GM12875 (cell line): ENCODE results near the gene ZXDA.
"Not testable (repeated sequence)": the region's sequence is repeated elsewhere in the genome, so short reads cannot be mapped to it uniquely, and the experiment has no call there.

ENCODE experiments used
- H3K4me3 ChIP-seq: one replicate; pipeline ENCODE4 v1.5.1; 2011; ENCODE audit warnings: low read depth, low read length, control low read depth
- TF ChIP-seq, protein P1 (sequence below): IDR thresholded peaks from 2 replicates; pipeline ENCODE4 v1.5.1; 2011; ENCODE audit warnings: low read depth, mild to moderate bottlenecking, control low read depth, inconsistent platforms, low read length, moderate library complexity, borderline replicate concordance; ENCODE audit not compliant: insufficient read depth

Gene ZXDA

DNA sequence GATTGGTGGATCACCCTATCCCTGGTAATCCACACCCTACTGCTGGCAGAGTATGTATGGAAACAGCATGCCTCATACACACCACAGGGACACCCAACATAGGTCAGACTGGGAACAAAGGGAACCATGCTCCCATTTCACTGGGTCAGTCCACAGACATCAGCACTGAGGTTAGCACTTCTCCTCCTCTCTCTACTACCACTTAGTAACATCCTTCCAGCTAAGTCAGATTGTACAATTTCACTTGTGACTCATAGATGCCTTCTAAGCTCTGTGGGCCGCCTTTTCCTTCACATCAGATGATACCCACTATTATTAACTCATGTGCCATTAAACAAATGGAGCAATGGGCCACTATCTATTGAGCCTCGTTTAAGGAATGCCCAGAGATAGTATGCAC is 15.5 kb upstream of the ZXDA start:
- TF ChIP-seq, protein P1, sequence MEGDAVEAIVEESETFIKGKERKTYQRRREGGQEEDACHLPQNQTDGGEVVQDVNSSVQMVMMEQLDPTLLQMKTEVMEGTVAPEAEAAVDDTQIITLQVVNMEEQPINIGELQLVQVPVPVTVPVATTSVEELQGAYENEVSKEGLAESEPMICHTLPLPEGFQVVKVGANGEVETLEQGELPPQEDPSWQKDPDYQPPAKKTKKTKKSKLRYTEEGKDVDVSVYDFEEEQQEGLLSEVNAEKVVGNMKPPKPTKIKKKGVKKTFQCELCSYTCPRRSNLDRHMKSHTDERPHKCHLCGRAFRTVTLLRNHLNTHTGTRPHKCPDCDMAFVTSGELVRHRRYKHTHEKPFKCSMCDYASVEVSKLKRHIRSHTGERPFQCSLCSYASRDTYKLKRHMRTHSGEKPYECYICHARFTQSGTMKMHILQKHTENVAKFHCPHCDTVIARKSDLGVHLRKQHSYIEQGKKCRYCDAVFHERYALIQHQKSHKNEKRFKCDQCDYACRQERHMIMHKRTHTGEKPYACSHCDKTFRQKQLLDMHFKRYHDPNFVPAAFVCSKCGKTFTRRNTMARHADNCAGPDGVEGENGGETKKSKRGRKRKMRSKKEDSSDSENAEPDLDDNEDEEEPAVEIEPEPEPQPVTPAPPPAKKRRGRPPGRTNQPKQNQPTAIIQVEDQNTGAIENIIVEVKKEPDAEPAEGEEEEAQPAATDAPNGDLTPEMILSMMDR = no peak

DNA sequence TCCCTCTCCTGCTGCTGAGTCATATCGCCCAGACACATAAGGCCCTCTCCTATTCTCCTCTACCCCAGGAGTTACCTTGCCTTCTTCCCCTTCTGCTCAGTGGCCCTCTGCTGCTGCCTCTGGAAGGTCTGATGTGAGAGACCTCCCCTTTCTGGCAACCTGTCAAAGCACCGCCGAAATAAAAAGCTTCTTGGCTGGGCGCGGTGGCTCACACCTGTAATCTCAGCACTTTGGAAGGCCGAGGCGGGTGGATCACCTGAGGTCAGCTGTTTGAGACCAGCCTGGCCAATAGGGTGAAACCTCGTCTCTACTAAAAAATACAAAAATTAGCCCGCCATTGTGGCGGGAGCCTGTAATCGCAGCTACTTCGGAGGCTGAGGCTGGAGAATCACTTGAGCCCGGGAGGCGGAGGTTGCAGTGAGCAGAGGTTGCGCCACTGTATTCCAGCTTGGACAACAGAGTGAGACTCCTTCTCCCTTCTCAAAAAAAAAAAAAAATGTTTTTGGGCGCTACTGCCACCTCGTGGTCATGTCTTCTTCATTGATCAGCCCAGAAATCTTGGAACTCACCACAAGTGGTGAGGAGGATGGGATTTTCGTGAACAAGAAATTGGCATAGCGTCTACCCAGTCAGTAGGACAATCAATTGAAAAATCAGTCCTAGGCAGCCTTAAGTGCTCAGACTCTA is 8.6 kb upstream of the ZXDA start:
- no peak overlapping the region for H3K4me3 ChIP-seq
- TF ChIP-seq, protein P1 = peak; percentile 47

More for the DNA sequence above, 15.5 kb upstream of the ZXDA start:
- no peak overlapping the region for H3K4me3 ChIP-seq

DNA sequence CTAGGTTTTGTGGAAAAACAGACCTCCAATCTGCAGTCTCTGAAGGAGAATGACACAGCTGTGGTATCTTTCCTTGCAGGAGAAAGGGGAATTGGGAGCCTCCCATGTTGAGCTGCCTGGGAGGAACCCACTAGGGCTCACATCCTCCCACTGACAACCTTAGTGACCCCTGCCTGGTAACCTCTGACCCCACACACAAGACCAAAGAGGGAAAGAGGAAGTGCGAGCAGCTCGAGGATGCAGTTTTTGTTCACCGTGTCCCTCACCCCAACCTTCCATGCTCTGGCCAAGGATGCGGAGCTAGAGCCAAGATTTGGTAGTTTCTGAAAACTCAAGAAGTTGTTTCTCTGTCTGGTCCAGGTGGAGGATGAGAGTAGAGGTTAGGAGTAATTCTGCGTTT is 5.4 kb upstream of the ZXDA start:
- TF ChIP-seq, protein P1 = no peak
- H3K4me3 ChIP-seq = no peak overlapping the region

DNA sequence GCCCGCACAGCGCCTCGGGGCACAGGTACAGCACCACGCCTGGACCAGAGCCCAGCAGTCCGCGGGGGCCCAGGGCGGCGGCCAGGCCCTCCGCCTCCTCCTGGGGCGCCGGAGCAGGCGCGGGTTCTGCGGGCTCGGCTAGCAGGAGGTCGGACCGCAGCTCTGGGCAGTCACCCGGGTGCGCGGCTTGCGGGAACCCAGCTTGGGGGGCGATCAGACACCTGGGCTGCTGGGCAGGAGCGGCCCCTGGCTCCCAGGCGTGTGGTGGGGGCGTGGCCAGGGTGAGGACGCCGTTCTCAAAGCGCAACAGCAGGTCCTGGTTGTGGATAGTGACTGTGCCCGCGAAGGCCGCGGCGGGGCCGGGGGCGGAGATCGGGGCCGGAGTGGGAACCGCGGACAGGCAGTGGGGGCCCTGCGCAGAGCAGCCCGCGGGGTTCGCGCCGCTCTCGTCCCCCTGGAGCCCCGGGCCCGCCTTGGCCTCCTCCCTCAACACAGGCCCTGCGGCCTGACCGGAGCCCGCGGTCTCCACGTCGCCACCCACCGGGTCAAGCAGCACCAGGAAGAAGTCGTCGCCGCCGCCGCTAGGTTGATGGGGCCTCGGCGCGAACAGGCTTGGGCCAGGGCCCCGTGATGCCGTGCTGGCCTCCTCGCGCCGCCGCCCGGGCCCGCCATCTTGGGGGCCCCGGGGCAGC is 517 bp downstream of the ZXDA start:
- peak overlapping the region; percentile 51 for H3K4me3 ChIP-seq

DNA sequence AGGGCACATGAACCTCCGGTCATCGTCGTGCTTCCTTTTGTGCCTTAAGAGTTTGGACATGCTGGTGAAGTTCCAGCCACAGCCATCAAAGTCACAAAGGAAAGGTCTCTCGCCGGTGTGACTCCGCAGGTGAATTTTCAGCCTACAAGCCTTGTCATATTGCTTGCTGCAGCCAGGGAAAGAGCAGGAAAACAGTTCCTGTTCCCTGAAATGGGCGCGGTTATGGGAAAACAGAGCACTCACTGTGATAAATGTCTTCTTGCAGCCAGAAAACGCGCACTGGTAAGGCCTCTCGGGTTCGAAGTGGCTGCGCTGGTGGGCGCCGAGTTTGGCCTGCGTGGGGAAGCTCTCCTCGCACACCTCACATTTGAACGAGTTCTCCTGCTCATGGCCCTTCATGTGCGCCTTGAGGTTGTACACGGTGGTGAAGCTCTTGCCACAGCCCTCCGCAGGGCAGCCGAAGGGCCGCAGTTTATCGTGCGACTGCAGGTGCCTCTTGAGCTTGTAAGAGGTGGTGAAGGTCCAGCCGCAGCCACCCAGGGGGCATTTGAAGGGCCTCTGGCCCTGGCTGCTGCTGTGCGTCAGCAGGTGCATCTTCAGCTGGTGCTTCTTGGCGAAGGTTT is 1.2 kb downstream of the ZXDA start:
- not testable (repeated sequence) for H3K4me3 ChIP-seq

DNA sequence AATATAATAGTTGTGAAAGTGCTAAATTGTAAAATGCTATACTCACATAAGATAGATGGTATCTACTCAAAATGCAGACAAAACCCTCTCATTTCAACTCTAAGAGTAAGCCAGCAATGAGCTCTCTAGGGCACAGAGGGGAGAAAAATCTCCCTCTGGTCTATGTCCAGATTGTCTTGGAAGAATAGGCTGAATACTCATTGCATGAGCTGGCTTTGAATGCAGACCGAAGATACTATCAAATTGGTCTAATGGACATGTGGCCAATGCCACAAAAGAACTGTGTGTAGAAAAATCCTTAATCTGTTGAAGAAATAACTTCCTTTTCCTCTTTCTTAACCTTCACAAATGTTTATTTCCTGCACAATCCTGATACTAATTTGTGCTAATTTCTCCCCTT is 3.5 kb downstream of the ZXDA start:
- TF ChIP-seq, protein P1 = no peak
- H3K4me3 ChIP-seq = no peak overlapping the region

DNA sequence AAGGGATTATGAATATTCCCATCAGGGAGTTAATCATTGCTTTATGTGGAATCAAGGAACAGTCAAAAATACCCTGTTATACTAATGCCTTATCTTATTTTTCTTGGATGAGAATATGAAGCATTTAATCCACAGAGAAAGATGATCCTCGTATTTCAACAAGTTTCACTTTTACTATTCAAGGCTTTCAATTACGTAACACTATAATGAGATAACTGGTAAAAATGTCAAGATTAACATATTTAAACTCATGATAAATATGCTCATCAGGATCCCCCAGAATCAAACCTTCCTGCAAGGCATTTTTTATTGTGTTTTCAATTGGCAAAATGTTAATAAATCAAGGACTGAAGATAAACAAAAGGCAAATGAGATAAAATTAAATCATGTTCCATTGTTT is 5.1 kb downstream of the ZXDA start:
- H3K4me3 ChIP-seq = no peak overlapping the region
- TF ChIP-seq, protein P1 = no peak
